GM21825 (cell line): ENCODE results near the gene AK5.

ENCODE experiments used
- ATAC-seq: cut with Tn5 transposase; IDR thresholded peaks from one replicate; pipeline ENCODE4 v1.9.1; 2021; ENCODE audit warnings: mild to moderate bottlenecking, moderate library complexity; ENCODE audit not compliant: unreplicated experiment

AK5 gene, protein sequence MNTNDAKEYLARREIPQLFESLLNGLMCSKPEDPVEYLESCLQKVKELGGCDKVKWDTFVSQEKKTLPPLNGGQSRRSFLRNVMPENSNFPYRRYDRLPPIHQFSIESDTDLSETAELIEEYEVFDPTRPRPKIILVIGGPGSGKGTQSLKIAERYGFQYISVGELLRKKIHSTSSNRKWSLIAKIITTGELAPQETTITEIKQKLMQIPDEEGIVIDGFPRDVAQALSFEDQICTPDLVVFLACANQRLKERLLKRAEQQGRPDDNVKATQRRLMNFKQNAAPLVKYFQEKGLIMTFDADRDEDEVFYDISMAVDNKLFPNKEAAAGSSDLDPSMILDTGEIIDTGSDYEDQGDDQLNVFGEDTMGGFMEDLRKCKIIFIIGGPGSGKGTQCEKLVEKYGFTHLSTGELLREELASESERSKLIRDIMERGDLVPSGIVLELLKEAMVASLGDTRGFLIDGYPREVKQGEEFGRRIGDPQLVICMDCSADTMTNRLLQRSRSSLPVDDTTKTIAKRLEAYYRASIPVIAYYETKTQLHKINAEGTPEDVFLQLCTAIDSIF

DNA sequence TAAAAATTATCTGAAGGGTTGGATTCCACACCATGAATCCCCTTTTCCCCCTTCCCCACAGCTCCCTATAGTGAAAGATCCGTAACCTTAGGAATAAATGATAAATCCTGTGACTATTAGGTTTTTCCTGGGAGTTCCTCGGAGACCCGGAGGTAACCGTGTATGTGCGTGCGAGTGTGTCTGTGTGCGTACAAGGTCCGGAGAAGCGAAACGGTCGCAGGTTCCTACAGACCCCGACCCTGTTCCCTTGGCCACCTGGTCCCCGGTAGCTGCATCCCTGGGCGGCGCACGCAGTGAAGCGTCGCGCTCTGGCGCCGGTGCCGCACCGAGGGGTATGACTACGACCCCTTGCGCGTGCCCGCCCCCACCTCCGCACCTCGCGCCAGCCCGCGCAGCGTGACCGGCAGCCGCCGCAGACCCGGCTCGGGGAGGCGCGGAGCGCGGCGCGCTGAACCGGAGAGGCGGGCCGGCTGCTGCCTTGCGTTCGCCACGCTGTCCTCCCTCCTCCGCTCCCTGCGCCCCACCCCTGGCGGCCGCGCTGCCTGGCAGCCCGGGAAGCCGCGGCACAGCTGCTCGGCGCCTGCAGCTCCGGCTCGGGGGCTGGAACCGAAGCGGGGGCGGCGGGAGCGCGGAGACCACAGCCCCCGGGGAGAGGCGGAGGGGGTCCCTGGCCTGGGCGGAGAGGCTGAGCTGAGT lies at the start of gene AK5:
Gene AK5 (plus strand): TSS at position 529 of the 696 bp plus-strand sequence. CDS start 295 bp downstream, outside the sequence.
- peak; percentile 57 for ATAC-seq

DNA sequence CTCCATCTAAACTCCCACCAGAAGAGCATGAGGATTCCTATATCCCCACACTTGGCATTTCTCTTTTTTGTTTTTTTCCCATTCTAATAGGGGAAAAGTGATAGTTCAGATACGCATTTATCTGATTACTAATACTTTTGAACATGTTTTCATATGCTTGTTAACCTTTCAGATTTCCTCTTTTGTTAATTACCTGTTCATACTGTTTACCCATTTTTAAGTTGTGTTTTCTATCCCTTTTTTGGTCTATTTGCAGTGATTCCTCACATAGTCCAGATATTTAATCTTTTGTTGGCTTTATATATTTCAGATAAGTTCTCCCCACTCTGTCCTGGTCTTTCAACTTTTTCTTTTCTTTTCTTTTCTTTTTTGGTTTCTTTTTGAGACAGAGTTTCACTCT lies 49.0 kb upstream of the AK5 start:
- ATAC-seq, result no peak

DNA sequence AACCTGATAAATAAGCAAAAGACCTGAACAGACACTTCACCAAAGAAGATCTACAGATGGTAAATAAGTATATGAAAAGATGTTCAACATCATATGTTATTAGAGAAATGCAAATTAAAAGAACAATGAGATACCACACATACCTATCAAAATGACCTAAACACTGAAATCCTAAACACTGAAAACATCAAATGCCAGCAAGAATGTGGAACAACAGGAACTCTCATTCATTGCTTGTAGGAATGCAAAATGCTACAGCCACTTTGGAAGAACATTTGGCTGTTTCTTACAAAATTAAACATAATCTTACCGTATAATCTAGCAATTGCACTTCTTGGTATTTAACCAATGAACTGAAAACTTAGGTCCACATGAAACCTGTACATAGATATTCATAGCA lies 47.7 kb upstream of the AK5 start:
- ATAC-seq, result no peak

DNA sequence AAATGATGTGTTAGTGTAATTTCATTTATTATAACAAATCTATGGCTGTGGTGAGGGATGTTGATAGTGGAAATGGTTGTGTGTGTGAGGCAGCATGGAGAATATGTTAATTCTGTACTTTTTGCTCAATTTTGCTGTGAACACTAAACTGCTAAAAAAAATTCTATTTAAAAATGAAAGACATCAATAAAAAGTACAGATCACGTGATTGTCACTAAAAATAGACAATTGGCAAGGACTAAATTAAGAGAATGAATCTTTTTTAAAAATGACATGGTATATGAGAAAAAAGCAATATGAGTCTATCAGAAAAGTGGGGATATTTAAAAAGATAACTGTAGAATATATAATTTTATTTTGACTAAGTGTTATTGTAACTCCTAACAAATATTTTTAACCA lies 46.9 kb upstream of the AK5 start:
- ATAC-seq, result no peak

DNA sequence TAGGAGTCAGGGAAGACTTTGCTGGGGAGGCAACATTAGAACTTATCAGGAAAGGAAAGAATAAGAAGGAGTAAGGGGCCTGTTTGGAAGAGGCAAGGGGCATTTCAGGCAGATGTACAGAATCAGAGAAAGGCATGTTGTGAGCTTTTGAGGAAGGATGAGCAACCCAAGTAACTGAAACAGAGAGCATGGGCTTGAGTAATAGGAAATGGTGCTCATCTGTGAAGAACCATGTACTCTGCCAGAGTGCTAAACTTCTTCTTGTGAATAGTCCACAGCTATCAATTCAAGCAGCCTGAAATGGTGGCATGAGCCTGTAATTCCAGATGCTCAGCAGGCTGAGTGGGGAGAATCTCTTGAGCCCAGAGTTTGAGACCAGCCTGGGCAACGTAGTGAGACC lies 43.4 kb upstream of the AK5 start:
- no peak for ATAC-seq

DNA sequence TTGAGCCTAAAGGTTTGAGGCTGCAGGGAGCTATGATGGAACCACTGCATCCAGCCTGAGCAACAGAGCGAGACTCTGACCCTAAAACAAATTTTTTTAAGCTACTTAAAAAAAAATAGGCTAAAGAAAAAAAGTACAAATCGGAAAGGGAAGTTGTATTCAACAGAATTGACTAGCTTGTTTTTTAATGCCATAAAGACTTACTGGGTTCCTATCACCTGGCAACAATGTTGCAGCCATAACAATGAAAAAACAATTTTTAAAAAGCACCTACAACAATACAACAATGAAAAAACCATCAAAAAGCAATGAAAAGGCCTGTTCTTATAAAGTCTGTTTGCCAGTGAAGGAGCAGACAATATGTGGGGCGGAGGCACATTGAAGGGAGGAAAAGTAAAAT lies 42.5 kb upstream of the AK5 start:
- no peak for ATAC-seq

DNA sequence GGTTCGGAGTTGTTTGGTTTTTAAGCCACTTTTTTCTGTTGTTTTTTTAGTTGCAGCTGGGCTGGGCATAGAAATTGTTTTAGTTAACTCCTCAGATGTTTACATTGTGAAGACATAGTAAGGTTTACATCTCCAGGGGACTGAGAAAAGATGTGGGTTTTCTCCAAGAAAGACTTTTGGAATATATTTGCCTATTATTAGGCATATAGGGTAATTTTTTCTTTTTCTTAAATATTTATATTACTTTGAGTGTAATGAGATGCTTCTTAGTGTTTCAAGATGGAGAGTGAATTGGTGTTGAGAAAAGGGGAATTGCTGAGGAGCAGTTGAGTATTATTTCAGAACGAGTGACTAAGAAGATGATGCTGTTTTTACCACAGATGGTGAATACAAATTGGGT lies 36.0 kb upstream of the AK5 start:
- ATAC-seq, result no peak

DNA sequence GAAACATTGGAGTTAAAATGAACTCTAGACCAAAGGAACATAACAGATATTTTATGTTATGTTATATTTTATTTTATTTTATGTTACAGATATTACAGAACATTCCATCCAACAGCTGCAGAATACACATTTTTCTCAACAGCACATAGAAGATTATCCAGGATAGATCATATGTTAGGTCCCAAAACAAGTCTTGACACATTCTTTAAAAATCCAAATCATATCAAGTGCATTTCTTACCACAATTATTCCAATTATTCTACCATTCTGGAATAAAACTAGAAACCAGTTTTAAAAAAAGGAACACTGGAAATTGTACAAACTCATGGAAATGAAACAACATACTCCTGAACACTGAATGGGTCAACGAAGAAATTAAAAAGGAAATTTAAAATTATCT lies 31.7 kb upstream of the AK5 start:
- ATAC-seq, result no peak

DNA sequence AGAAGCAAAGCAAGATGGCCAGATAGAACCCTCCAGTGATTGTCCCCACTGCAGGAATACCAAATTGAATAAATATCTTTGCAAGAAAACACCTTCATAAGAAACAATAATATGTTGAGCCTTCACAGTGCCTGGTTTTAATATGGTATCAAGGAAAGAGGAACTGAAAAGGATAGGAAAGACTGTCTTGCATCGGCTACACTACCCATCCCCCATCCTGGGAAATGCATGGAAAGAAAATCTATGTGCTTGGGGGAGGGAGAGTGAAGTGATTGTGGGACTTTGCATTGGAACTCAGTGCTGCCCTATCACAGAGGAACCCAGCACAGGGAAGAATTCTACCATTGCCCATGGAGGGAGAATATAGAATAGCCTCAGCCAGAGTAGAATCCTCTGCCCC lies 28.6 kb upstream of the AK5 start:
- ATAC-seq, result no peak

DNA sequence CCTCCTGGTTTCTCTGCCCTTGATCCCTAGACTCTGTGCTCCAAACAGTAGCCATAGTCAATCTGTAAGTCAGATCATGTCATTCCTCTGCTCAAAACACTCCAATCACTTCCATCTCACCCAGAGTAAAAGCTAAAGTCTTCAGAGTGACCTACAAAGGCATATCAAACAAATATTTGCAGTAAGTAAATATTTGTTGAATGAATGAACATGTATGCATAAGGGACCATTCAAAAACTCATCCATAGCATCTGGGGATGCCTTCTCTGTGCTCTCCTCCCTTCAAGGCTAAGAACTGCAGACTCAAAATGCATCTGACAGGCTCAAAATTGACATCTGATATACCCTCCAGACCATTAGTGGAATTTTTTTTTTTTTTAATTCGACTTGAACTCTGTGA lies 18.1 kb upstream of the AK5 start:
- no peak for ATAC-seq

DNA sequence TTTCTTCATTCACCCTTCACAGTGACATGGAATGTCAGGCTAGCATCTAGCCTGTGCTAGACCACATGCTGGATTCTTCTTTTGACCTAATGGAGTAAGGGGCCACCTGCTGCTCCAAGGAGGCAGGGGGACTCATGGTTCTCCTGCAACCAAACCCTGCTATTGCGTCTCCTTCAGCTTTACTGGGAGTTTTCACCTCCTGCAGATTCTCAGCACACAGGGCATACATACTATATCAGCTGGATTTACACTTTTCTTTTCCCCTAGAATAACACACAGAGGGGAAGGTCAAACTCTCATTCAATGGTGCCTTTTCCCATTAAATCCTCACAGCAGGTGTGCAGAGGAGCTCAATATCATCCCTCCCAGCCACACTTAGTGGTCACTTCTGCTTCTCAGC lies 16.6 kb upstream of the AK5 start:
- no peak for ATAC-seq

DNA sequence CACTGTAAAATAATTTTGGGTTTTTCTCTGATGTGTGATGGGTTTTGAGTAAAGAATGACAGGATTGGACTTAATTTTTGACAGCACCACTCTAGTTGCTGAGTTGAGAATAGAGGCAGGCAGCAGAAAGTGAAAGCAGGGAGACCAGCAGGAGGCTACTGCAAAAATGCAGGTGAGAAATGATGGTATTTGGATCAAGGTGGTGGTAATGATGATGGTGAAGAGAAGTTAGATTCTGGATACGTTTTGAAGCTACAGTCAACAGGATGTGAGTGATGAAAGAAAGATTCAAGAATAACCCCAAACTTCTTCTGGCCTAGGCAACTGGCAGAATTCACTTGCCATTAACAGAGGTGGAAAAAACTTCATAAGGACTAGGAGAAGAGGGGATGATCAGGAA lies 14.8 kb upstream of the AK5 start:
- no peak for ATAC-seq

DNA sequence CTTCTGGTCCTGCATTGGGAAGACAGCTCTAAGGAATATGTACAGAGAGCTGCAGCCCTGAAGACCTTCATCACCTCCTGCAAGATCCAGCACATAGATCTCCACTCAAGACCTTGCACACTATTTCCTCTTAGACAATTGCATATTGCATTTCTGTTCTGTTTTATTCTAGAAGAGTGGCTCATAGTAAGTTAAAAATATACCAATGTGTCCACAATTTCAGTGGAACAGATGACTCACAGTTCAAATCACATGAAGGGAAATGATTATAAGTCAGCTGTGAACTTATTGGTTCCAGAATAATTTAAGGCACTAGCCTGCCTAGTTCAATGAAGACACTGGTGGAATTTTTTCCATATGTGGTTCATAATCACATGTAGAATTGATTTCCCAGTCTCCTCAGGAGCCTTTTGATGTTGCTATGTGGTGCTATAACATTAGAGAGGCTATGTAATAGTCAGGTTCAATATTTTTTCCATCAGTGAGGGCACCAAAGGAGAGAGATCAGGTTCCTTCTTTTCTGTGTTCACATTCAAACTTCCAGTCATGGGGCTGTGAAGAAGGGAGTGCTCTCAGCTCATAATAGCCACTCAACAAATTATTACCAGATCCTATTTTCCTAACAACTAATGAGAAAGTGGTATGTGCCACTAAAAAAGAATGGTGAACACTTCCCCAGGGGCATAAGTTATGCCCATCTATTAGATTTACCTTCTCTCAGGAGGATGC lies 9.8 kb upstream of the AK5 start:
- ATAC-seq, result no peak

DNA sequence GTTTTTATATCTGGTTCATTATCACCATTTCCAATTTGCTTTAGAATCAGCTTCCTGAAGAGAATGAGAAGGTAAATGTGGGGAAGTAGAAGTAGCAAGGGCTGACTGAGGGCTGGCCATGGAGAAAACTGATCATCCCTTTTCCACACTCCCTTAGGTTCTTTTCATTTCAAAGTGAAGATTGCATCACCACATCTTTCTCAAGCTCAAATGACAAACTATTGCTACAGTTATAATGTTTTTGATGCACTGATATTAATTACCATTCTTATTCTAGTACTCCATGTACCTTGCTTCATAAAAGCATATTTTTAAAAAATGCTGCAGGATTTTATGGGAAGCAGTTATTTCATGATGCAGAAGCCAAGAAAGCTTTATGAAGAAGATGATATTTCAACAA lies 7.9 kb upstream of the AK5 start:
- ATAC-seq, result no peak

DNA sequence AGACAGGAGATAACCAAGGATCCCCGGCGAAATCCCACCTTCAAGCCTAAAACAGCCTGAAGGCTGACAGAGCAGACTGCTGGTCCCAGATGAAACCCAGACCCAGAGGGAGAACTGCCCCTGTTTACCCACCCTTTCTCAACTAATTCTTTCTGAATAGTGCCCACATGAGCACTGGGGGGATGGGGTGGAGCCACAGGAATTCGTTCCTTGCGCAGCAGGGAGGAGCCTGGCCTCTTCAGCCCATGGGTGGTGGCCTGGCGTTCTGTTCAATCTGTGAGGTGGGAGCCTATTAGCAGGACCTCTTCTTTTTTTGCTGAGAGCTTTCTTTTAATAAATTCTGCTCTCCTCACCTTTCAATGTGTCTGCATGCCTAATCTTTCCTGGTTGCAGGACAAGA lies 6.6 kb upstream of the AK5 start:
- no peak for ATAC-seq

DNA sequence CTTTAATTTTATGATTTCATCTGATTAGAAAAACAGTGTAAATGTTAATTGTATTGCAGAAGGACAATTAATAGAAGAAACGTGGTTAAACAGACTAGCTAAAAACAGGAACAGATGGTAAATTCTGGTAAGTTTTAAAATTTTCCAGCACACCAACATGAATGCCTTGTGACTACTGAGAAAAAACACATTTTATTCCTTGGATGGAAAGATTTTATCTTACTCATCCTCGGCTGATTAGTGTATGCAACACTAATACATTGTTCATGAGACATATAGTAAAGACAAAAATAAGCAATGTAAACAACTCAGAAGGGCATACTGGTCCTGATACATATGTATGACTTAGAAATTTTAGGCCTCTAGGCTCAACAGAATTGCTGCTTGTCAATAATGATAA lies 4.9 kb upstream of the AK5 start:
- no peak for ATAC-seq

DNA sequence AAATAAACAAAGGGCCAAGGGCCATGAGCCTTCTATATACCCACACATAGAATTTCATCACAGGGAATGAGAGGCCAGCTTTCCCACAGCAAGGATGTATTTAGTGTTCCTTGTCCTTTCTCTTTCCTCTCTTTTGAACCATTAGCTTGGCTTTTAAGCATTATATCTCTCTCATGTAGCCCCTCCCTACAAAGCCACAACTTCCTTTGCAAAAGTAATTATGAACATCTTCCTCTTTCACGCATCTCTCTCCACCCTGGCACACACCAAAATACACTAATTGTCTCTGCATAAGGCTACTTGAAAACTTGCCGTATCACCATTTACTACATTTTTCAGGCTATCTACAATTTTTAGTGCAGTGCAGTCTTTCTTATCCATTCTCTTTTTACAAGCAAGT lies 1.9 kb upstream of the AK5 start:
- no peak for ATAC-seq

DNA sequence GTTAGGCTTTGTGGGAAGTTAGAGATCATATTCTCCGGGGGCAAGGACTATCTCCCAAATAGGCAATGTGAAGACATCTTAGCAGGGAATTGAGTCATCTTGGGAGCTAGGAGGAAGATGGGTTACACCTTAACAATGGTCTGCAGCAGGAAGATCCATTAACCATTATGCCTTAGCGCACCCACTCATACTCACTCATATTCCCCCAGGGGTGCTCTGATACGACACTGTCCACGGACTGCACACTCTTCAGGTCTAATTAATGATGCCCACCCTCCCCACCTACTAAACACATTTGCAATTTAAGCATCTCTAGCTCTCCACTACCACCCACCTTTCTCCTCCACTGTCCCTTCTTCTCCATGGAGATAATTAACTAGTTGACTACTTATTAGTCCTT lies 857 bp upstream of the AK5 start:
- ATAC-seq, result no peak

DNA sequence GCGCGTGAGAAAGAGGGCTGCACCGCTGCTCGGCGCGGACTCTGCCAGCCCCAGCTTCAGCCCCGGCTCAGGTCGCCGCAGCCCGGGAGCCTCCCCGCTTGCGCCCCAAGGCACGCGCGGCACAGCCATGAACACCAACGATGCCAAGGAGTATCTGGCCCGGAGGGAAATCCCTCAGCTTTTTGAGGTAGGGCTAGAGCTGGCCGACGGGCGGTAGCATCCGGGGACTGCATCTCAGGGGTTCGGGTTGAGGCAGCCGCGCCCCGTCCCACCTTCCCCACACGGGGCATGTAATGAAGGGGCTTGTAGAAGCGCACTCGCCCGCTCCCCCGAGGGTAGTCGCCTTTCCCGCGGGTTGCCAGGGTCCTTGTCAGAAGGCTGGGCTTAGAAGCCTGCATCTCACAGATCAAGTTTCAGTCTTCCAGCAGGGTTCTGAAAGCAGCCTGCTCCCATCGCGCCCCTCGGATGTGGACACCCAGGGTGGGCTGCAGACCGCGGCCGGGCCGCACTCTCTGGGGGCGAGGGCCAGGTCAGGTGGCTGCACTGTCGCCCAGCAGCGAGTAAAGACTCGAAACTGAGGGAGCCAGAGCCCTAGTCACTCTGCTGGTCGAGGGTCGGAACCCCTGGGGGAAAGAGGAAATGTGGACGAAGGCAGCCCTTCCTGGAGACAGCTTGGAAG lies 507 bp downstream of the AK5 start:
- ATAC-seq, result no peak

DNA sequence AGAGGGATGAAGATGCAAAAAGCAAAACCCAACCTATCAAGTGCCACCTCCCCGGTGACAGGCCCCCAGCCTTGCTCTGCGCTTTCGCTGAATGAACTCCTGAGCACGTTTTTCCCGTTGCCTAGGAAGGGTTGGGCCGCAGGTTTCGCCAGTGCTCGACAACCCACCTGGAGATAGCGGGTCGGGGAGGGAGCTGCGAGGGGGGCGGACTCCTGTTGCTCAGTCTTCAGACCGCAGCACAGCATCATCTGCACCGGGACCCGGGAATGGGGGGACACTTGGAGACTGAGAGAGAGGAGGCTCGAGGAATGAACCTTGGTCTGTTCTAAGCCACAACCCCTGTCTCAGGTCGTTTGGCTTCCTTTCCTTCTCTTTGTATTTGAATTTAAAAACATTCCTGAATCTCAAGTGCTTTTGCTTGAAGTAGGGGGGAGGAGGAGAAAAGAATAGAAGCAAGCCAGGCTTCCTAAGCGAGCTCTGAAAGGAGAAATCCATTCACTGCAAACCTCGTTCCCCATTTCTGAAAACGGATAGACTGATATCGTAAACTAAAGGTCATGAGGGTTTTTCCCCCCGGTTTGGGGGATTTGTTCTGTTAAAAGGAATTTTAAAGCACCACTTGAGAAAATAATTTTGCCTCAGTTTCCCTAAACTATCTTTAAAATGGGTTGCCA lies 1.2 kb downstream of the AK5 start:
- ATAC-seq, result no peak
